Nephron progenitor cell (in vitro differentiated cells): Measurements from ENCODE around the gene ELK3.
A peak's percentile ranks its signal among the peaks of the same experiment; 100 is the strongest.

ENCODE experiments used
- DNase-seq: peaks from one replicate; pipeline ENCODE4 v3.0.0; 2021
- H3K27ac Mint-ChIP-seq: 2 replicates; pipeline ENCODE4 v1.8.0; 2021; ENCODE audit warnings: mild to moderate bottlenecking, moderate library complexity, mixed read lengths
- H3K27me3 Mint-ChIP-seq: 2 replicates; pipeline ENCODE4 v1.8.0; 2021; ENCODE audit warnings: mild to moderate bottlenecking, low read depth, mixed read lengths; ENCODE audit not compliant: poor library complexity
- H3K36me3 Mint-ChIP-seq: 2 replicates; pipeline ENCODE4 v1.8.0; 2021; ENCODE audit warnings: low read depth, mixed read lengths
- H3K4me1 Mint-ChIP-seq: 2 replicates; pipeline ENCODE4 v1.8.0; 2021; ENCODE audit warnings: mixed read lengths
- H3K4me3 Mint-ChIP-seq: 2 replicates; pipeline ENCODE4 v1.8.0; 2021; ENCODE audit warnings: mild to moderate bottlenecking, moderate library complexity, mixed read lengths
- H3K9me3 Mint-ChIP-seq: 2 replicates; pipeline ENCODE4 v1.8.0; 2021; ENCODE audit warnings: mild to moderate bottlenecking, moderate library complexity, mixed read lengths
- CTCF ChIP-seq: fragments of 200-600 bp; sonication (generic); IDR thresholded peaks from 2 replicates; pipeline ENCODE4 v1.5.0; 2021; ENCODE audit warnings: antibody characterized with exemption

ELK3 gene

GRCh38 chr12:96196781-96197180 lies 2.6 kb downstream of the ELK3 start:
- DNase-seq, result no peak
- Mint-ChIP-seq H3K27ac (no peak overlapping the region), H3K36me3 (peaks cover 1% of the 10 kb centered on the region), H3K27me3 (no peaks in the 10 kb centered on the region), H3K9me3 (no peaks in the 10 kb centered on the region), H3K4me3 (peak overlapping the region; percentile 96), H3K4me1 (peaks cover 34% of the 10 kb centered on the region)
- no peak for TF ChIP-seq CTCF

GRCh38 chr12:96197503-96198272 lies 3.5 kb downstream of the ELK3 start:
- peaks cover 34% of the 10 kb centered on the region for H3K4me1 Mint-ChIP-seq
- no peak overlapping the region for H3K4me3 Mint-ChIP-seq
- H3K27ac Mint-ChIP-seq, result no peak overlapping the region
- H3K9me3 Mint-ChIP-seq, result no peaks in the 10 kb centered on the region
- TF ChIP-seq CTCF, result no peak
- no peaks in the 10 kb centered on the region for H3K27me3 Mint-ChIP-seq
- peaks cover 9% of the 10 kb centered on the region for H3K36me3 Mint-ChIP-seq
- DNase-seq, result no peak

- Mint-ChIP-seq H3K4me3 (no peak overlapping the region), H3K9me3 (peaks cover 10% of the 10 kb centered on the region), H3K36me3 (peaks cover 22% of the 10 kb centered on the region), H3K27me3 (no peaks in the 10 kb centered on the region), H3K27ac (no peak overlapping the region), H3K4me1 (peaks cover 34% of the 10 kb centered on the region)
- DNase-seq, result no peak
- TF ChIP-seq CTCF, result no peak
Observed at GRCh38 chr12:96198965-96199364, 4.8 kb downstream of the ELK3 start.

GRCh38 chr12:96199464-96199863 lies 5.3 kb downstream of the ELK3 start:
- DNase-seq, result no peak
- H3K4me3 Mint-ChIP-seq, result no peak overlapping the region
- peaks cover 15% of the 10 kb centered on the region for H3K9me3 Mint-ChIP-seq
- no peaks in the 10 kb centered on the region for H3K27me3 Mint-ChIP-seq
- peaks cover 27% of the 10 kb centered on the region for H3K36me3 Mint-ChIP-seq
- peaks cover 39% of the 10 kb centered on the region for H3K4me1 Mint-ChIP-seq
- H3K27ac Mint-ChIP-seq, result no peak overlapping the region
- no peak for TF ChIP-seq CTCF

- TF ChIP-seq CTCF, result no peak
- peaks cover 48% of the 10 kb centered on the region for H3K36me3 Mint-ChIP-seq
- no peak for DNase-seq
- peaks cover 37% of the 10 kb centered on the region for H3K4me1 Mint-ChIP-seq
- H3K4me3 Mint-ChIP-seq, result no peak overlapping the region
- H3K27ac Mint-ChIP-seq, result no peak overlapping the region
- peaks cover 24% of the 10 kb centered on the region for H3K9me3 Mint-ChIP-seq
- H3K27me3 Mint-ChIP-seq, result no peaks in the 10 kb centered on the region
Observed at GRCh38 chr12:96201272-96202227, 7.4 kb downstream of the ELK3 start.
